Upper lobe of left lung (tissue), 6 donors: Measurements from ENCODE around the gene IDI1. TPM values are rescaled to one million over a fixed set of nuclear protein-coding genes. Genes with fewer than 3 reads are reported as not detected.

Source experiments
- ATAC-seq, 2 donors: fragments of 200-7000 bp; cut with Tn5 transposase; one replicate each; pipeline ENCODE4 v1.9.1; 2022; ENCODE audit warnings: mild to moderate bottlenecking in 2 of 2, moderate library complexity in 2 of 2; ENCODE audit not compliant: low FRiP score in 2 of 2
- DNase-seq, 2 donors: peaks; one replicate each; pipeline ENCODE4 v3.0.0-alpha.2; 2019 to 2020
- H3K27ac ChIP-seq, 4 donors: fragments of 200-600 bp; sonication (generic); one replicate each; pipeline ENCODE4 v1.5.1; 2016 to 2019
- H3K27me3 ChIP-seq, 4 donors: fragments of 200-600 bp; sonication (generic); one replicate each; pipeline ENCODE4 v1.5.1; 2017 to 2019
- H3K36me3 ChIP-seq, 4 donors: fragments of 200-600 bp; sonication (generic); one replicate each; pipeline ENCODE4 v1.5.1; 2016 to 2019
- H3K4me1 ChIP-seq, 4 donors: fragments of 200-600 bp; sonication (generic); one replicate each; pipeline ENCODE4 v1.5.1; 2018 to 2019
- H3K4me3 ChIP-seq, 4 donors: fragments of 200-600 bp; sonication (generic); one replicate each; pipeline ENCODE4 v1.5.1; 2017 to 2019; ENCODE audit warnings: mild to moderate bottlenecking in 2 of 4, moderate library complexity in 1 of 4
- H3K9me3 ChIP-seq, 4 donors: fragments of 200-600 bp; sonication (generic); one replicate each; pipeline ENCODE4 v1.5.1; 2018 to 2019
- EP300 ChIP-seq, 4 donors: sonication (generic); formaldehyde crosslinking; IDR thresholded peaks; one replicate each; pipeline ENCODE4 v1.5.1; 2017; ENCODE audit warnings: antibody characterized with exemption in 4 of 4, control low read depth in 2 of 4
- POLR2A ChIP-seq, 4 donors: fragments of 450-650 bp; IDR thresholded peaks; one replicate each; pipeline ENCODE4 v1.5.1; 2016 to 2017; ENCODE audit warnings: antibody characterized with exemption in 4 of 4, mild to moderate bottlenecking in 2 of 4
- POLR2AphosphoS5 ChIP-seq, 2 donors: sonication (generic); formaldehyde crosslinking; IDR thresholded peaks; one replicate each; pipeline ENCODE4 v1.5.1; 2017; ENCODE audit warnings: antibody characterized with exemption in 2 of 2
- WGBS, 2 donors: methylation state at CpG; one replicate each; pipeline ENCODE4 v1.1.5; 2017 to 2018; 5-methylcytosine and 5-hydroxymethylcytosine counted together
- total RNA-seq, 6 donors: library from RNA; depleted of rRNA in 4 of 6; stranded (reverse); fragments of >200 nt in 4 of 6; gene quantifications; one replicate each; pipeline versions ENCODE4 v1.1.0 to v1.2.1, GENCODE V29; 2016 to 2021
- TF ChIP-seq, protein P1 (sequence below), 6 experiments: fragments of 450-650 bp in 4 of 6; fragments of 200-600 bp in 2 of 6; sonication (generic) in 2 of 6; IDR thresholded peaks; one replicate each; pipeline ENCODE4 v1.5.1; 2016 to 2019; ENCODE audit warnings: antibody characterized with exemption in 6 of 6
- donor health status: DM: no; HTN: no; CAD: no; lungs with moderate emphysema.
- donor health status: DM: no; HTN: yes; CAD: no; lungs with severe emphysema.

The IDI1 gene
- total RNA-seq, 6 donors from 2014 or later = 35.6 to 100 (median 79.1) TPM

DNA sequence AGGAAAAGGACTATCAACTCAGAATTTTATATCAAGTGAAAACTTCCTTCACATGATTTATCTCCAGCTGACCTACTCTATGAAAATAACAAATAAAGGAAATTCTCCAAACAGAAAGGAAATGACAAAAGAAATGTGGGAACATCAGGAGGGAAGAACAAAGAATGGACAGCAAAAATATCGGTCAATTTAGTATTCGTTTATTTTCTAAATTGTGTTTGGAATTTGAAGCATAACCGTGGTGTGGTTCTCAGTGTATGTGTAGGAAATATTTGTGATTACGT is 16.0 kb upstream of the IDI1 start:
- peaks cover 0 to 6% (median 3%) of the 10 kb centered on the region in 4 donors for H3K4me1 ChIP-seq
- no peak for TF ChIP-seq POLR2A (IDR thresholded peaks at IDR 0.05)
- ATAC-seq = no peak
- no peaks in the 10 kb centered on the region for H3K9me3 ChIP-seq
- peaks cover 0 to 7% (median 6%) of the 10 kb centered on the region in 4 donors for H3K36me3 ChIP-seq
- WGBS, 2 donors = 72 to 78% methylated on average over 4 of the region's 4 CpGs
- DNase-seq = no peak
- H3K4me3 ChIP-seq = no peak overlapping the region
- H3K27me3 ChIP-seq = no peaks in the 10 kb centered on the region
- no peak overlapping the region for H3K27ac ChIP-seq

GRCh38 chr10:1063232-1063865 is 14.4 kb upstream of the IDI1 start:
- 72 to 78% methylated on average over 7 of the region's 7 CpGs for WGBS, 2 donors
- Histone ChIP-seq H3K9me3 (no peaks in the 10 kb centered on the region), H3K4me3 (no peak overlapping the region), H3K27me3 (no peaks in the 10 kb centered on the region), H3K27ac (peak overlapping the region in 1 of 4 donors; percentile 23), H3K36me3 (peaks cover 0 to 7% (median 6%) of the 10 kb centered on the region in 4 donors), H3K4me1 (peaks cover under 1 to 8% (median 4%) of the 10 kb centered on the region in 4 donors)
- DNase-seq (no peak), ATAC-seq (no peak)
- no peak for TF ChIP-seq POLR2AphosphoS5 (IDR thresholded peaks at IDR 0.05)
- no peak for TF ChIP-seq EP300 (IDR thresholded peaks at IDR 0.05)
- TF ChIP-seq, protein P1, sequence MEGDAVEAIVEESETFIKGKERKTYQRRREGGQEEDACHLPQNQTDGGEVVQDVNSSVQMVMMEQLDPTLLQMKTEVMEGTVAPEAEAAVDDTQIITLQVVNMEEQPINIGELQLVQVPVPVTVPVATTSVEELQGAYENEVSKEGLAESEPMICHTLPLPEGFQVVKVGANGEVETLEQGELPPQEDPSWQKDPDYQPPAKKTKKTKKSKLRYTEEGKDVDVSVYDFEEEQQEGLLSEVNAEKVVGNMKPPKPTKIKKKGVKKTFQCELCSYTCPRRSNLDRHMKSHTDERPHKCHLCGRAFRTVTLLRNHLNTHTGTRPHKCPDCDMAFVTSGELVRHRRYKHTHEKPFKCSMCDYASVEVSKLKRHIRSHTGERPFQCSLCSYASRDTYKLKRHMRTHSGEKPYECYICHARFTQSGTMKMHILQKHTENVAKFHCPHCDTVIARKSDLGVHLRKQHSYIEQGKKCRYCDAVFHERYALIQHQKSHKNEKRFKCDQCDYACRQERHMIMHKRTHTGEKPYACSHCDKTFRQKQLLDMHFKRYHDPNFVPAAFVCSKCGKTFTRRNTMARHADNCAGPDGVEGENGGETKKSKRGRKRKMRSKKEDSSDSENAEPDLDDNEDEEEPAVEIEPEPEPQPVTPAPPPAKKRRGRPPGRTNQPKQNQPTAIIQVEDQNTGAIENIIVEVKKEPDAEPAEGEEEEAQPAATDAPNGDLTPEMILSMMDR (IDR thresholded peaks at IDR 0.05) = no peak
- no peak for TF ChIP-seq POLR2A (IDR thresholded peaks at IDR 0.05)

- H3K4me1 ChIP-seq = peaks cover 11 to 16% (median 14%) of the 10 kb centered on the region in 4 donors
- no peak overlapping the region for H3K4me3 ChIP-seq
- 89 to 91% methylated on average over 7 of the region's 7 CpGs for WGBS, 2 donors
- peaks cover 0 to 7% (median 6%) of the 10 kb centered on the region in 4 donors for H3K36me3 ChIP-seq
- peak overlapping the region in 1 of 4 donors; percentile 23 for H3K27ac ChIP-seq
- no peaks in the 10 kb centered on the region for H3K9me3 ChIP-seq
- no peak for DNase-seq
- no peak for ATAC-seq
- H3K27me3 ChIP-seq = no peaks in the 10 kb centered on the region
- TF ChIP-seq, protein P1 (IDR thresholded peaks at IDR 0.05) = no peak
- TF ChIP-seq POLR2A (IDR thresholded peaks at IDR 0.05) (no peak), POLR2AphosphoS5 (IDR thresholded peaks at IDR 0.05) (no peak), EP300 (IDR thresholded peaks at IDR 0.05) (no peak)
These were observed 13.2 kb upstream of the IDI1 start for GRCh38 chr10:1061930-1062774.

GRCh38 chr10:1059902-1060301 is 11.0 kb upstream of the IDI1 start:
- peaks cover 17 to 23% (median 21%) of the 10 kb centered on the region in 4 donors for H3K4me1 ChIP-seq

GRCh38 chr10:1058017-1058416 is 9.1 kb upstream of the IDI1 start:
- DNase-seq (no peak), ATAC-seq (no peak)
- Histone ChIP-seq H3K27me3 (no peaks in the 10 kb centered on the region), H3K4me3 (peak overlapping the region in 1 of 4 donors; percentile 63), H3K27ac (no peak overlapping the region), H3K9me3 (no peaks in the 10 kb centered on the region), H3K36me3 (peaks cover 0 to 4% (median under 1%) of the 10 kb centered on the region in 4 donors), H3K4me1 (peaks cover 32 to 38% (median 37%) of the 10 kb centered on the region in 4 donors)
- 71 to 74% methylated on average over 7 of the region's 7 CpGs for WGBS, 2 donors
- TF ChIP-seq EP300 (IDR thresholded peaks at IDR 0.05) = no peak
- no peak for TF ChIP-seq POLR2AphosphoS5 (IDR thresholded peaks at IDR 0.05)
- no peak for TF ChIP-seq POLR2A (IDR thresholded peaks at IDR 0.05)

More at GRCh38 chr10:1059902-1060301, 11.0 kb upstream of the IDI1 start:
- Histone ChIP-seq H3K9me3 (no peaks in the 10 kb centered on the region), H3K4me3 (no peak overlapping the region), H3K27me3 (no peaks in the 10 kb centered on the region), H3K27ac (no peak overlapping the region), H3K36me3 (peaks cover 0 to 7% (median 6%) of the 10 kb centered on the region in 4 donors)
- WGBS, 2 donors = 93 to 94% methylated on average over 8 of the region's 8 CpGs
- DNase-seq (no peak), ATAC-seq (no peak)
- TF ChIP-seq, protein P1 (IDR thresholded peaks at IDR 0.05) = no peak
- no peak for TF ChIP-seq POLR2AphosphoS5 (IDR thresholded peaks at IDR 0.05)
- TF ChIP-seq EP300 (IDR thresholded peaks at IDR 0.05) = no peak
- no peak for TF ChIP-seq POLR2A (IDR thresholded peaks at IDR 0.05)
